Measurements from ENCODE around the gene NDFIP2.
"Not testable (repeated sequence)": the region's sequence is repeated elsewhere in the genome, so short reads cannot be mapped to it uniquely, and the experiment has no call there.

The NDFIP2 gene

GRCh38 chr13:79591493-79591892 is 110.5 kb downstream of the NDFIP2 start:
- Histone ChIP-seq H3K9ac (ENCODE audit: insufficient read length, low read depth) (no peak overlapping the region), H3K36me3 (ENCODE audit: insufficient read depth, insufficient read length, low read length) (no peaks in the 10 kb centered on the region), H3K9me3 (ENCODE audit: insufficient read depth, low read length) (no peaks in the 10 kb centered on the region), H3K4me1 (ENCODE audit: insufficient read depth, insufficient read length) (no peaks in the 10 kb centered on the region), H3K4me3 (ENCODE audit: insufficient read length, low read depth) (no peak overlapping the region), H3K27me3 (ENCODE audit: insufficient read depth, insufficient read length) (no peaks in the 10 kb centered on the region)
- no peak for DNase-seq (ENCODE audit: low read depth, low spot score)
- TF ChIP-seq ZNF274 (IDR thresholded peaks at IDR 0.05; ENCODE audit: low read depth, low read length) (no peak), SUZ12 (IDR thresholded peaks at IDR 0.05; ENCODE audit: extremely low read depth, insufficient read depth, insufficient read length) (no peak), YY1 (IDR thresholded peaks at IDR 0.05; ENCODE audit: insufficient read depth, insufficient read length) (no peak)

DNA sequence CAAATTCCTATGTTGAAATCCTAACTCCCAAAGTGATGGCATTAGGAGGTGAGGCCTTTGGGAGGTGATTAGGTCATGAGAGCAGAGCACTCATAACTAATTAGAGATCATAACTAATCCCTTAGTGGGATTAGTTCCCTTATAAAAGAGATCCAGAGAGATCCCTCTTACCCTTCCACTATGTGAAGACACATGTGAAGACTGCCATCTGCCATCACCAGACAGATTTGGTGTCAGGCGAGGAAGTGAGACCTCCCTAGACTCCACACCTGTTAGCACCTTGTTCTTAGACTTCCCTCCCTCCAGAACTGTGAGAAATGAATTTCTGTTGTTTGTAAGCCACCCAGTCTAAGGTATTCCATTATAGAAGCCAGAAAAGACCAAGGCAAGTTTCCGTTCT is 112.2 kb downstream of the NDFIP2 start:
- no peak for DNase-seq (ENCODE audit: low read depth, low spot score)
- H3K9me3 ChIP-seq (ENCODE audit: insufficient read depth, low read length) = no peaks in the 10 kb centered on the region
- TF ChIP-seq ZNF274 (IDR thresholded peaks at IDR 0.05; ENCODE audit: low read depth, low read length) = no peak
- TF ChIP-seq SUZ12 (IDR thresholded peaks at IDR 0.05; ENCODE audit: extremely low read depth, insufficient read depth, insufficient read length) = no peak
- no peak for TF ChIP-seq YY1 (IDR thresholded peaks at IDR 0.05; ENCODE audit: insufficient read depth, insufficient read length)
- H3K4me3 ChIP-seq (ENCODE audit: insufficient read length, low read depth) = no peak overlapping the region
- H3K9ac ChIP-seq (ENCODE audit: insufficient read length, low read depth) = no peak overlapping the region
- H3K27me3 ChIP-seq (ENCODE audit: insufficient read depth, insufficient read length) = no peaks in the 10 kb centered on the region
- H3K4me1 ChIP-seq (ENCODE audit: insufficient read depth, insufficient read length) = no peaks in the 10 kb centered on the region
- H3K36me3 ChIP-seq (ENCODE audit: insufficient read depth, insufficient read length, low read length) = no peaks in the 10 kb centered on the region

DNA sequence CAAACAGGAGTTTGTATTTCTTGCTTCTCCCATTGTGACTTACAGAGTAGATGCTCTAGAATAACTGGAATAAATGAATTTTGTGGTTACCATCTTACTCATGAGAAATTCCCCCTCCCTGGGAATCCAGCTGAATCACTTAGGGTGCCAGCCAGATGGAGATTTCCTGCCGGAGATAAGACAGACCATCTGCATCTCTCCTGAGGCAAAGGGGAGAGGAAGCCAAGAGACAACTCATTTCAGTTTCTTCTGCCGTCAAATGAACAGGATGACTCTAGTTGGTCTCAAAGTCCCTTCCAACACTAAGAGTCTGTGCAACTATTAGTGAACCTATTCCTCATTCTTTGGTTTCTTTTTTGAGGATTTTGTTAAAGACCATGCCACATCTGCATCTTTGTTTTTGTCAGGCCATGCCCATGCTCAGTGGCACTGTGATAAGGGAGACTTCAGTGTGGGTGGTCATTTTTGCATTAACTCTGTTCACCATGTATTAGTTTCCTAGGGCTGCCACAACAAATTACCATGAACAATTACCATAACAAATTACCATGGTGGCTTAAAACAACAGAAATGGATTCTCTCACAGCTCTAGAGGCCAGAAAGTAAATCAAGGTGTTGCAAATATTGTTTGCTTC is 112.8 kb downstream of the NDFIP2 start:
- H3K36me3 ChIP-seq (ENCODE audit: insufficient read depth, insufficient read length, low read length) = no peaks in the 10 kb centered on the region
- H3K4me1 ChIP-seq (ENCODE audit: insufficient read depth, insufficient read length) = no peaks in the 10 kb centered on the region
- no peaks in the 10 kb centered on the region for H3K27me3 ChIP-seq (ENCODE audit: insufficient read depth, insufficient read length)
- H3K4me3 ChIP-seq (ENCODE audit: insufficient read length, low read depth) = no peak overlapping the region
- no peaks in the 10 kb centered on the region for H3K9me3 ChIP-seq (ENCODE audit: insufficient read depth, low read length)
- DNase-seq (ENCODE audit: low read depth, low spot score) = no peak
- no peak overlapping the region for H3K9ac ChIP-seq (ENCODE audit: insufficient read length, low read depth)
- TF ChIP-seq SUZ12 (IDR thresholded peaks at IDR 0.05; ENCODE audit: extremely low read depth, insufficient read depth, insufficient read length) (no peak), YY1 (IDR thresholded peaks at IDR 0.05; ENCODE audit: insufficient read depth, insufficient read length) (no peak), ZNF274 (IDR thresholded peaks at IDR 0.05; ENCODE audit: low read depth, low read length) (no peak)

- H3K36me3 ChIP-seq (ENCODE audit: insufficient read depth, insufficient read length, low read length); DNase-seq (ENCODE audit: low read depth, low spot score); H3K9ac ChIP-seq (ENCODE audit: insufficient read length, low read depth); H3K4me1 ChIP-seq (ENCODE audit: insufficient read depth, insufficient read length); H3K27me3 ChIP-seq (ENCODE audit: insufficient read depth, insufficient read length); H3K4me3 ChIP-seq (ENCODE audit: insufficient read length, low read depth); H3K9me3 ChIP-seq (ENCODE audit: insufficient read depth, low read length): not testable (repeated sequence)
Observed at GRCh38 chr13:79600146-79600545, 119.2 kb downstream of the NDFIP2 start.

- Histone ChIP-seq H3K4me1 (ENCODE audit: insufficient read depth, insufficient read length) (no peaks in the 10 kb centered on the region), H3K4me3 (ENCODE audit: insufficient read length, low read depth) (no peak overlapping the region), H3K9me3 (ENCODE audit: insufficient read depth, low read length) (no peaks in the 10 kb centered on the region), H3K36me3 (ENCODE audit: insufficient read depth, insufficient read length, low read length) (no peaks in the 10 kb centered on the region), H3K9ac (ENCODE audit: insufficient read length, low read depth) (no peak overlapping the region), H3K27me3 (ENCODE audit: insufficient read depth, insufficient read length) (no peaks in the 10 kb centered on the region)
- DNase-seq (ENCODE audit: low read depth, low spot score) = no peak
- TF ChIP-seq SUZ12 (IDR thresholded peaks at IDR 0.05; ENCODE audit: extremely low read depth, insufficient read depth, insufficient read length) = no peak
Observed at GRCh38 chr13:79602936-79603335, 122.0 kb downstream of the NDFIP2 start.

DNA sequence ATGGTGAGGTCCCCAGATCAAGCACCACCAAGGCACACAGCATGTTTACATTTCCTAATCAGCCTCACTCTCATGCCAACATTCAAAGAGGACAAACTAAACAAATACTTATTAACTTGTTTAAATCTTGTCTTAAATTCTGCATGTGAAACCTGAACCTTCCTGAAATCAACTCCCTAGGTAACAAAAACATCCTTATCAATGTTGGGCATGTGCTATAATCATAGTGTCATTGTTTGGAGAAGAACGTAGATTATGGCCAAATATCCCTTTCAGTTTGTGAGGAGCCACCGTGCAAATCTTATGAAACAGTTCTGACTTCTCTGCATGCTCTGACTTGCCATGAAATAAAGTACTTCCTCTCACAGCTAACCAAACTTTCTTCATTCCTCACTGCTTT is 123.8 kb downstream of the NDFIP2 start:
- H3K9me3 ChIP-seq (ENCODE audit: insufficient read depth, low read length) = no peaks in the 10 kb centered on the region
- H3K4me3 ChIP-seq (ENCODE audit: insufficient read length, low read depth) = no peak overlapping the region
- no peak for DNase-seq (ENCODE audit: low read depth, low spot score)
- H3K9ac ChIP-seq (ENCODE audit: insufficient read length, low read depth) = no peak overlapping the region
- H3K27me3 ChIP-seq (ENCODE audit: insufficient read depth, insufficient read length) = no peaks in the 10 kb centered on the region
- no peak for TF ChIP-seq ZNF274 (IDR thresholded peaks at IDR 0.05; ENCODE audit: low read depth, low read length)
- TF ChIP-seq YY1 (IDR thresholded peaks at IDR 0.05; ENCODE audit: insufficient read depth, insufficient read length) = no peak
- no peak for TF ChIP-seq SUZ12 (IDR thresholded peaks at IDR 0.05; ENCODE audit: extremely low read depth, insufficient read depth, insufficient read length)
- no peaks in the 10 kb centered on the region for H3K36me3 ChIP-seq (ENCODE audit: insufficient read depth, insufficient read length, low read length)
- no peaks in the 10 kb centered on the region for H3K4me1 ChIP-seq (ENCODE audit: insufficient read depth, insufficient read length)

Data from NT2/D1 (cell line).